GM23248 (cell line): ENCODE results near the gene CALML3.
"Not testable (repeated sequence)": the region's sequence is repeated elsewhere in the genome, so short reads cannot be mapped to it uniquely, and the experiment has no call there.

Experiments used
- EZH2 ChIP-seq: fragments of 200-600 bp; sonication (generic); IDR thresholded peaks from 2 replicates; pipeline ENCODE4 v1.6.1; 2018; ENCODE audit warnings: antibody characterized with exemption, mild to moderate bottlenecking; ENCODE audit not compliant: insufficient read depth, poor library complexity, severe bottlenecking
- EZH2phosphoT487 ChIP-seq: fragments of 200-600 bp; sonication (generic); IDR thresholded peaks from 2 replicates; pipeline ENCODE4 v1.6.1; 2018; ENCODE audit warnings: antibody characterized with exemption, moderate library complexity, mild to moderate bottlenecking, low read depth; ENCODE audit not compliant: insufficient read depth

- not testable (repeated sequence) for TF ChIP-seq EZH2, EZH2phosphoT487
Observed at GRCh38 chr10:5475974-5476807, 48.6 kb upstream of the CALML3 start.
